H1 (cell line): ENCODE measurements around the gene ADGRL3. TPM values are rescaled to one million over a fixed set of nuclear protein-coding genes. Genes with fewer than 3 reads are reported as not detected.

Experiments
- BRCA1 ChIP-seq: IDR thresholded peaks from 2 replicates; pipeline ENCODE4 v1.6.1; 2012; ENCODE audit warnings: low read depth, low read length, improper control_type of control experiment
- KDM1A ChIP-seq: fragments of 200-600, 300-600 bp; sonication (generic); IDR thresholded peaks from 2 replicates; pipeline ENCODE4 v1.7.1; 2016; ENCODE audit warnings: mild to moderate bottlenecking, low read length, borderline replicate concordance
- KDM5A ChIP-seq: fragments of 200-600 bp; IDR thresholded peaks from 2 replicates; pipeline ENCODE4 v1.7.1; 2012; ENCODE audit warnings: mild to moderate bottlenecking, low read length, inconsistent platforms, mixed read lengths
- RAD21 ChIP-seq, 2 experiments: IDR thresholded peaks in 1 of 2; conservative IDR thresholded peaks in 1 of 2; 2 replicates each; pipeline ENCODE4 v1.6.1; 2011; ENCODE audit warnings: low read depth in 2 of 2, low read length in 2 of 2, improper control_type of control experiment in 1 of 2, inconsistent platforms in 1 of 2, mild to moderate bottlenecking in 1 of 2, moderate library complexity in 1 of 2
- SRF ChIP-seq: IDR thresholded peaks from 2 replicates; pipeline ENCODE4 v1.6.1; 2011; ENCODE audit warnings: mild to moderate bottlenecking, low read depth, low read length, moderate library complexity
- polyA plus RNA-seq, 7 experiments: library from polyadenylated mRNA; depleted of rRNA in 3 of 7; stranded (reverse) in 5 of 7; unstranded in 2 of 7; fragments of >200 nt in 5 of 7; fragments of 200-250 nt in 2 of 7; gene quantifications; 1 replicate in 5 of 7; 2 replicates in 1 of 7; 4 replicates in 1 of 7; pipeline versions ENCODE4 v1.2.1 to v1.2.3, GENCODE V29; 2011 to 2013; ENCODE audit warnings: missing spikeins in 2 of 7, mixed read lengths in 2 of 7
- total RNA-seq: library from RNA; stranded (reverse); fragmentation: NEBNext Ultra II Directional; extraction: Animal tissue kit (Norgen Biotek cat#: 25700); gene quantifications from 2 replicates; pipeline ENCODE4 v1.2.1, GENCODE V29; 2021

The ADGRL3 gene
- total and polyA plus RNA-seq, 2 of the 8 experiments (the other 6 are each of a cell fraction or from before 2014, with no cell fraction given) = 6.6 to 13.0 TPM

GRCh38 chr4:61614231-61614630 lies 414.1 kb downstream of the ADGRL3 start (continued):
- TF ChIP-seq KDM1A (no peak), KDM5A (no peak), BRCA1 (no peak), RAD21 (IDR thresholded peaks at IDR 0.05 in 1 of 2, conservative IDR thresholded peaks at IDR 0.05 in 1 of 2; ENCODE audit: low read depth in 2 of 2, low read length in 2 of 2) (no peak), SRF (no peak)
